ENCODE measurements around the gene PCDH9. TPM values are rescaled to one million over a fixed set of nuclear protein-coding genes. Genes with fewer than 3 reads are reported as not detected.

The PCDH9 gene
- polyA plus RNA-seq, 1 of the 3 experiments (the other 2 are of a cell fraction), result 1.3 TPM

GRCh38 chr13:66475061-66475460 lies 755.1 kb downstream of the PCDH9 start:
- no peak overlapping the region for H3K4me3 ChIP-seq (ENCODE audit: low read depth in 2 of 2, low read length in 1 of 2)
- no peaks in the 10 kb centered on the region for H3K27me3 ChIP-seq (ENCODE audit: insufficient read depth)
- no peaks in the 10 kb centered on the region for H3K9me3 ChIP-seq
- H4K20me1 ChIP-seq (ENCODE audit: insufficient read depth), result no peaks in the 10 kb centered on the region
- no peak overlapping the region for H2AFZ ChIP-seq (ENCODE audit: low read depth)
- H3K4me1 ChIP-seq (ENCODE audit: control insufficient read depth in 1 of 2, insufficient read depth in 2 of 2, low read depth in 1 of 2, low read length in 1 of 2), result no peaks in the 10 kb centered on the region; a peak in 1 of 4 replicates
- no peaks in the 10 kb centered on the region for H3K9me2 ChIP-seq
- H3F3A ChIP-seq (replicated peaks; ENCODE audit: insufficient read depth), result no peaks in the 10 kb centered on the region
- H3K36me3 ChIP-seq (replicated peaks in 1 of 2; ENCODE audit: control insufficient read depth in 1 of 2, insufficient read depth in 2 of 2, low read length in 1 of 2), result no peaks in the 10 kb centered on the region
- H3K27ac ChIP-seq (ENCODE audit: low read depth in 2 of 2, low read length in 1 of 2), result no peak overlapping the region
- H3K4me2 ChIP-seq, result no peak overlapping the region
- POLR2A ChIA-PET, result no interaction called here
- H3K9ac ChIP-seq, result no peak overlapping the region
- no peaks in the 10 kb centered on the region for H3K79me2 ChIP-seq (ENCODE audit: insufficient read depth)
- TF ChIP-seq POLR2AphosphoS5 (IDR thresholded peaks at IDR 0.05; ENCODE audit: low read depth, low read length) (no peak), FOXM1 (IDR thresholded peaks at IDR 0.05; ENCODE audit: low read depth) (no peak), RCOR1 (IDR thresholded peaks at IDR 0.05; ENCODE audit: low read length) (no peak), RFX5 (IDR thresholded peaks at IDR 0.05; ENCODE audit: low read length) (no peak), SMC3 (IDR thresholded peaks at IDR 0.05; ENCODE audit: low read depth, low read length) (no peak), SIN3A (IDR thresholded peaks at IDR 0.05; ENCODE audit: borderline replicate concordance, low read depth, low read length) (no peak), NRF1 (IDR thresholded peaks at IDR 0.05; ENCODE audit: low read depth, low read length) (no peak), GABPA (IDR thresholded peaks at IDR 0.05; ENCODE audit: low read depth) (no peak), JUND (IDR thresholded peaks at IDR 0.05) (no peak), MAX (IDR thresholded peaks at IDR 0.05; ENCODE audit: low read depth) (no peak), ELF1 (IDR thresholded peaks at IDR 0.05) (no peak), MXI1 (IDR thresholded peaks at IDR 0.05; ENCODE audit: low read depth, low read length) (no peak)
- CTCF ChIA-PET, result interaction anchor here (0.7 to 0.8 kb wide), 2 partner anchors 15 to 231 kb away, joined by 3 read pairs; no protein-coding TSS in a partner anchor
- DNase-seq, result no peak

- no peak overlapping the region for H3K4me3 ChIP-seq (ENCODE audit: low read depth in 2 of 2, low read length in 1 of 2)
- 0 out of 2 replicates have a peak overlapping the region, but pooled peaks have one; percentile 26 for H2AFZ ChIP-seq (ENCODE audit: low read depth)
- TF ChIP-seq EZH2phosphoT487 (IDR thresholded peaks at IDR 0.05; ENCODE audit: borderline replicate concordance, low read depth), result no peak
- no peak for TF ChIP-seq SMC3 (IDR thresholded peaks at IDR 0.05; ENCODE audit: low read depth, low read length)
- H3K9me3 ChIP-seq, result no peaks in the 10 kb centered on the region
- H3K27ac ChIP-seq (ENCODE audit: low read depth in 2 of 2, low read length in 1 of 2), result peak overlapping the region in 1 of 2 experiments; percentile 25; a peak in 1 of 4 replicates
- DNase-seq, result peak; percentile 6
- H3K9me2 ChIP-seq, result no peaks in the 10 kb centered on the region
- no peaks in the 10 kb centered on the region; a peak in 1 of 4 replicates for H3K4me1 ChIP-seq (ENCODE audit: control insufficient read depth in 1 of 2, insufficient read depth in 2 of 2, low read depth in 1 of 2, low read length in 1 of 2)
- ChIA-PET POLR2A (no interaction called here), CTCF (interaction anchor here (1.0 to 1.1 kb wide), 3 partner anchors 8 to 116 kb away, joined by 3 read pairs; no protein-coding TSS in a partner anchor)
- no peak overlapping the region for H3K9ac ChIP-seq
- H3K79me2 ChIP-seq (ENCODE audit: insufficient read depth), result no peaks in the 10 kb centered on the region
- no peaks in the 10 kb centered on the region for H3F3A ChIP-seq (replicated peaks; ENCODE audit: insufficient read depth)
- H3K4me2 ChIP-seq, result no peak overlapping the region
- H3K27me3 ChIP-seq (ENCODE audit: insufficient read depth), result no peaks in the 10 kb centered on the region
- no peaks in the 10 kb centered on the region for H3K36me3 ChIP-seq (replicated peaks in 1 of 2; ENCODE audit: control insufficient read depth in 1 of 2, insufficient read depth in 2 of 2, low read length in 1 of 2)
- WGBS (ENCODE audit: low lambda C conversion rate), result 54% methylated on average over 6 of the region's 6 CpGs
- no peaks in the 10 kb centered on the region for H4K20me1 ChIP-seq (ENCODE audit: insufficient read depth)
These were observed 760.4 kb downstream of the PCDH9 start for GRCh38 chr13:66469745-66470144.

GRCh38 chr13:66468656-66469055 lies 761.5 kb downstream of the PCDH9 start:
- CTCF ChIA-PET, result interaction anchor here (1.0 to 1.1 kb wide), 2 partner anchors 25 to 115 kb away, joined by 3 read pairs; no protein-coding TSS in a partner anchor
- no peak overlapping the region for H3K4me3 ChIP-seq (ENCODE audit: low read depth in 2 of 2, low read length in 1 of 2)
- H3K79me2 ChIP-seq (ENCODE audit: insufficient read depth), result no peaks in the 10 kb centered on the region
- no peak overlapping the region for H3K4me2 ChIP-seq
- no peak overlapping the region for H3K27ac ChIP-seq (ENCODE audit: low read depth in 2 of 2, low read length in 1 of 2)
- DNase-seq, result no peak
- H3K27me3 ChIP-seq (ENCODE audit: insufficient read depth), result no peaks in the 10 kb centered on the region
- POLR2A ChIA-PET, result no interaction called here
- H3K9ac ChIP-seq, result no peak overlapping the region
- no peaks in the 10 kb centered on the region for H4K20me1 ChIP-seq (ENCODE audit: insufficient read depth)
- no peaks in the 10 kb centered on the region; a peak in 1 of 4 replicates for H3K4me1 ChIP-seq (ENCODE audit: control insufficient read depth in 1 of 2, insufficient read depth in 2 of 2, low read depth in 1 of 2, low read length in 1 of 2)
- H2AFZ ChIP-seq (ENCODE audit: low read depth), result no peak overlapping the region
- no peaks in the 10 kb centered on the region for H3K9me2 ChIP-seq
- H3F3A ChIP-seq (replicated peaks; ENCODE audit: insufficient read depth), result no peaks in the 10 kb centered on the region
- no peaks in the 10 kb centered on the region for H3K36me3 ChIP-seq (replicated peaks in 1 of 2; ENCODE audit: control insufficient read depth in 1 of 2, insufficient read depth in 2 of 2, low read length in 1 of 2)
- H3K9me3 ChIP-seq, result no peaks in the 10 kb centered on the region
- TF ChIP-seq FOXM1 (IDR thresholded peaks at IDR 0.05; ENCODE audit: low read depth), result no peak
- TF ChIP-seq SMC3 (IDR thresholded peaks at IDR 0.05; ENCODE audit: low read depth, low read length), result no peak
- TF ChIP-seq CTCF (IDR thresholded peaks at IDR 0.05), result no peak
- TF ChIP-seq CHD2 (IDR thresholded peaks at IDR 0.05; ENCODE audit: low read length, partially characterized antibody), result no peak
- no peak for TF ChIP-seq ELF1 (IDR thresholded peaks at IDR 0.05)
- TF ChIP-seq JUND (IDR thresholded peaks at IDR 0.05), result no peak
- TF ChIP-seq PBX3 (IDR thresholded peaks at IDR 0.05), result no peak
- no peak for TF ChIP-seq GABPA (IDR thresholded peaks at IDR 0.05; ENCODE audit: low read depth)
- TF ChIP-seq USF1 (IDR thresholded peaks at IDR 0.05; ENCODE audit: borderline replicate concordance, low read depth), result no peak
- TF ChIP-seq RXRA (IDR thresholded peaks at IDR 0.05; ENCODE audit: borderline replicate concordance, low read depth), result no peak
- TF ChIP-seq NFIC (IDR thresholded peaks at IDR 0.05; ENCODE audit: borderline replicate concordance), result no peak
- TF ChIP-seq RFX5 (IDR thresholded peaks at IDR 0.05; ENCODE audit: low read length), result no peak

Data from SK-N-SH (cell line).